DMS53 treated with DMSO at 0.1 percent for 48 hours (cell line): Measurements from ENCODE around the gene JUND.

Experiments used
- DNase-seq: peaks from one replicate; lab custom pipeline; 2025; ENCODE audit not compliant: unreplicated experiment; lab: John Stamatoyannopoulos, UW

JUND gene

DNA sequence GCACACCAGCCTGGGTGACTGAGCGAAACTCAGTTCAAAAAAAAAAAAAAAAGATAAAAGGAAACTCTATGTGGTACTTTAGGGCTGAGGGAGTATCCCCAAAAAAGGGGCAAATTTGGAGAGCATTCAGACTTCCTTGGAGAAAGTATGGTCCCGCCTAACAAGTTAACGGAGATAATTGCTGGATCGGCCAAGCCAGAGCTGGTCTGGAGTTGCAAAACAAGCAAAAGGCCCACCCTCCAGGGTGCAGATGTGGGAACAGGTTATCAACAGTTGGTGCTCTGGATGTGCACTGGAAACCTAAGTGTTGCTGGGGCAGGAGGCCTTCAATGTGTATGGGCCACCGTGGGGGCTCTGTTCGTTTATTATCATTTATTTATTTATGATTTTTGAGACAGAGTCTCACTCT lies 10.0 kb downstream of the JUND start:
- DNase-seq = no peak

DNA sequence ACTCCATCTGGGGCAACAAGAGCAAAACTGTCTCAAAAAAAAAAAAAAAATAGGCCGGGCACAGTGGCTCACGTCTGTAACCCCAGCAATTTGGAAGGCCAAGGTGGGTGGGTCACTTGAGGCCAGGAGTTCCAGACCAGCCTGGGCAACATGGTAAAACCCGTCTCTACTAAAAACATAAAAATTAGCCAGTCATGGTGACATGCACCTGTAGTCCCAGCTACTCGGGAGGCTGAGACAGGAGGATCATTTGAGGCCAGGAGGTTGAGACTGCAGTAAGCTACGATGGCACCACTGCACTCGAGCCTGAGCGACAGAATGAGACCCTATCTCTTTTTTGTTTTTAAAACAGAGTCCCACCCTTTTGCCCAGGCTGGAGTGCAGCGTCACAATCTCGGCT lies 11.1 kb downstream of the JUND start:
- no peak for DNase-seq

DNA sequence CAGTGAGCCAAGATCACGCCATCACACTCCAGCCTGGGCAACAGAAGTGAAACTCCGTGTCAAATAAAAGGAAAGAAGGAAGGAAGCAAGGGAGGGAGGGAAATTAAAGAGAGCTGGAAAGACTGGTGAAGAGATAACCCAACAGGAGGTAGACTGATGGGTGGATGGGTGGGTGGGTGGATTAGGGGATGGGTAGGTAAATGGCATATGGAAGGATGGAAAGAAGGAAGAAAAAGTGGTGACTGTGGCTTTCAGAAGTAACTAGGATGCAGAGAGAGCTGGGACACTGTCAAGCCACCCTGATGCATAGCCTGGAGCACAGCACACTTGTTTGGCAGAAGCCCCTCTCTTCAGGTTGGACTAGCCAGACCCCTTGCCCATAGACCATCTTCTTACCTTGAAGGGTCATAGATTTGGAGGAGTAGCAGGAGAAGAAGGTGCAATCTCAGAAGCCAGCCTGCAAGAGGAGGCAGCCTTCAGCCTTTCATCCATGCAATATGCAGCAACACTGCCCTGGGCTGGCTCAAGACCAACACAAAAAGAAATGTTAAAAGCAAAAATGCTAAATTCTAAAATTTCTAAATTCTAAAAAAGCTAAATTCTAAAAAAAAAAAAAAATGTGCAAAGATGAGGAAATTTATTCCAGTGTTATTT lies 12.2 kb downstream of the JUND start:
- no peak for DNase-seq

DNA sequence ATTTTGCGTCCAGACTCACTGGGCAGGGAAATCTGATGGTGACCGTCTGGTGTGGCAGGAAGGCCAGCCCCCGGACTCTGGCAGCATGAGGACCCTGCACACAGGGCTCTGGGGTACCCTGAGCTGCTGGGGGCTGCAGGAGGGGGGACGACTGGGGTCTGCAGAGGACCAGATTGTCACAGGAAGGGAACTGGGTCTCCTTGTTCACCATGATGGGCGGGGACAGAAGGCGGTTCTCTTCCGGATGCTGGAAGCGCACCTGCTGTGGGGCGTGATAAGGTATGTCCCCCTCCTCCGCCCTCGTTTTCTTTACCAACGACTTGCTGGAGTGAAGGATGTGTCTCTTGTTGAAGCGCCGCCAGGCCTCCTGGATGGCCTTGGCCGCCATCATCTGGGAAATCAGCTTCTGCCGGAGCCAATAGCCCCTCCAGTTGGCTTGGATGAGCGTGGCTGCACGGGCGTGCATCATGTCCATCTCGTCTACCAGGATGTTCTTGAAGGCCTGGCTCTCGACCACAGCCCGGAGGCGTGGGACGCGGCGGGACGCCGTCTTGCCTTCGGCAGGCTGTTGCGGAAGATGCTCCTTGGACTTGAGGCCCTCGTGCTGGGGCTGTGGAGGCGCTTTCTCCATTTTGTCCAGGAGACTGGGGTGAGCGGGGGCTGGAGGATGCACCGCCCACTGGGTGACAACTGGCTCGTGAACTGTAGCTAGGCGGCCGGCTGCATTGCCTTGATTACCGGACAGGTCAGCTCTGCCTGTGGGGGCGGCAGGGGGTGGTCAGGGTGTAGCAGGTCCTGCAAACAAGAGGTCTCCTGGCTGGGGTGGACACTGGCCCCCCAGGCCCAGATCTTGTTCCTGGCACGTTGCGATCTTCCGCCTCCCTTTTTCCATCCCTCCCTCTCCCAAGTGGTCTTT lies 14.4 kb downstream of the JUND start:
- no peak for DNase-seq

DNA sequence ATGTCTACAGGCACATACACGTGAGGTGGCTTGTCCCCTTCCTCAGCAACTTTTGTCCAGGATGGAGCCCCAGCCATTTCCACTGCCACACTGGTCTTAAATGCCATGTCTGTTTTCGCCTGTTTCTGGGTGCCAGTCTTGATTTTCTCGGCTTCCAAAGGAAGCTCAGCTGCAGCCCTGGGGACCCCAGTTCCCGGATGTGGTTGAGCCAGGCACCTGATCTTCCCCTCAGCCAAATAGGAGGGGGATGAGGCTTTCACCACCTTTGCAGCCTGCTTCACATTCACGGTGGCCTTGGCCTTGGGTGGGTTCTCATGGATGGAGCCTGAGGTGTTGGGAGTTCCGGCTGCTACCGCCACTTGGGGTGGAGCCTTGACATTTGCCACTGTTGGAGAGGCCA lies 15.8 kb downstream of the JUND start:
- no peak for DNase-seq

DNA sequence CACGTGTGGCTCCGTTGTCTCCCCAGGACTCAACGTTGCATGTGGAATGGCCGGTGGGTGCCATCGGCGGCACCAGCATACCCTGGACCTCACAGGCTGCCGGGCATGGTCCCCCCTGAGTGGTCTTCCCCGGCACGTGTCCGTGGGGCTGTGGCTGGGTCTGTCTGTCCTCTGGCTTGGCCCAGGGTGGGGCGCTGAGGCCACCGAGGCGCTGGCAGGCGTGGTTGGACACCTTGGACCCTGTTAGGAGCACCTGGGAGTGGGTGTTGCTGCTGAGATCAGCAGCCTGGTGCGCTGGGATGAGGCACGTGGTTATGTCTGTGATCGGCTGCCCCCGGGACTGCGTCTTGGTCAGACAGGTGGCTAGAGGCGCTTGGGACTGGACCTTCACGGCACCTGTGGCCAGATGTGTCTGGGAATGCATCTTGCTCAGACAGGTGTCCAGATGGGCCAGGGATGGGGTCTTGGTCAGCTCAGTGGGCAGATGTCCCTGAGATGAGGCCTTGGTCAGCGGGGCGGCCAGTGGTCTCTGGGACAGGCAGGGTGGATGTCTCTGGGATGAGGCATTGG lies 16.4 kb downstream of the JUND start:
- DNase-seq = no peak

DNA sequence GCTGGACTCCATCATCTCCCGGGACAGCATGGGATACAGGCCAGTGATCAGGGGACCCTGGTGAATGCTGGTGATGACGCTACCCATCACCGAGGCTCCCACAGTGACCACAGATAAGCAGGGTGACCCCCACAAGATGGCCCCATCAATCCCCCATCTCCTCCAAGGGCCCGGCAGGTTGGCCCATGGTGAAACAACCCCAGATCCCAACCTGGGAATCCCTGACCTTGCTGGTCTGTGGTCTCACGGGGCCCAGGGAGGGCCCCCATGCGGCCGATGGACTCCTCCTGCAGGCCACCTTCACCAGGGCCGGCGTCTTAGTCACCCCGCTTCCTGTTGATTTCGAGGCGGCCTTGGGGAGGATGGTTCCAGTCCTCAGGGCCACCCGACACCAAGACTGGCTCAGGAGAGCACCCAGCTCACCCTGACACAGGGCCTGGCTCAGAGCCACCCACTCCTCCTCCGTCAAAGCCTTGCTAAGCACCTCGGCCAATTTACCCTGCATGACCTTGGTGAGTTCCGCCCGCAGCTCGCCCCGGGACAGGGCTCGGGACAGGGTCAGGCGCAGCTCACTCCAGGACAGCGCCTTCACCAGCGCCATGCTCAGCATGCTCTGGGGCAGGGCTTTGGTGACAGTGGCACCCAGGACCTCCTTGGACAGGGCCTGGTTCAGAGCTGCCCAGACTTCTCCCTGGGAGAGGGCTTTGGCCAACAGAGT lies 17.1 kb downstream of the JUND start:
- DNase-seq = no peak

DNA sequence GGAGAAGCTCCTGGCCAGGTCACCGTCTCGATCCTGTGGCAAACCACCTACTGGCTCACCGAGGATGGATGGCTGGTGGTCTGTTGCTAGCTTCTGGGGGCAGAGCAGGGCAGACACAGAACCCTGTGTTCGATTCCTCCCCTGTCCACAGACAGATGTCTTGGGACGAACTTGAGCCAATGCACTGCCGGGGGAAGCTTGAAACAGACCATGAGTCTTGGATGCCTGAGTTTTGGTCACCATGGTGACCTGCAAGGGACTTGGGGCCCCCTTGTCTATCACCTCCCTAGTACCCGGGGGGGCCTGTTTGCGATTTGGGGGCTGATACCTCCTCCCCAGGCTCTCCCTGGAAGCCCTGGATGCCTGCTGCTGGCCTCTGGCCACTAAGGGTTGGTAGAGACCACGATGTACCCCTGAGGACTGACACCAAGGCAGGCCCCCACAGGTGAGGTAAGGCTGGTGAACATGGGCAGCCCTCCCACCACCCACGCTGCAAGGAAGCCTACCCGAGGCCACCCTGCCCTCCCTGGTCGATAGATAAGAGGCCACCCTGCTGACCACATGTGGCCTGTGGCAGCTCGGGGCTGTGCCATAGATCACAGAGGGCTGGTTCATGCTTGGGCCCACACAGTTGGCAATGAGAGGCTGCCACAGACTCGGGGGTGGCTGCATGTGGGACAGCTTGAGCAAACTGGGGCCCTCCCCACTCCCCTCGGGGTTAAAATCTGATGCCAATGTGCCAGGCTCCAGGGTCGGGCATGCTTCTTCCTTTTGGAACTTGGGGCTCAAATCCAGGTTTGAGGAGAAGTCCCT lies 17.9 kb downstream of the JUND start:
- DNase-seq = no peak

DNA sequence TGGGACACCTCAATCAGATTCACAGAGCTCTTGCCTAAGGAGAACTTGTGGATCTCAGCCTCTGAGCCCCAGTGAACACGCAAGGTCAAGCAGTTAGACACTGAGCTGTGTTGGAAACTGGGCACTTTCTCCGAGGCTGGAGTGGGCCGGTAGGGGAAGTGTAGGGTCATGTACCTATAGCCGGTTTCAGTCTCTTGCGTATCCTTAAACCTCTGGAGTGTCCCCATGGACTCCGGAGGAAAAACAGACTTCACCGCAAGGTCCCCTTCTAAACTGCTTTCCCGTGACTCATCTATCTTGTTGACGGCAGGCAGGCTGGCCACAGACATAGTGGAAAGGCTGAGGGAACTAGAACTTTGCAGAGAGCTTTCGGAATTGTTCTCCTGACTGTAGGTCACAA lies 18.5 kb downstream of the JUND start:
- DNase-seq = no peak

DNA sequence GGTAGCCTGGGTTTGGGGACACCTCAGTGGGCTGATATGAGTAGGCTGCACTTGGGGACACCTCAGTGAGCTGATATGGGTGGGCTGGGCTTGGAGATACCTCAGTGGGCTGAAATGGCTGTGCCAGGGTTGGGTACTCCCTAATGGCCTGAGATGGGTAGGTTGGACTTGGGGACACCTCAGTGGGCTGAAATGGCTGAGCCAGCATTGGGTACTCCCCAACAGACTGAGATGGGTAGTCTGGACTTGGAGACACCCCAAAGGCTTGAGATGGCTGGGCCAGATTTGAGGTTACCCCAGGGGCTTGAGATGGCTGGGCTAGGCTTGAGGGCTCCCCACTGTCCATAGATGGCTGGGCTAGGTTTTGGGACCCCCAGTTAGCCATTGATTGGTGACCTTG lies 19.3 kb downstream of the JUND start:
- DNase-seq = no peak

DNA sequence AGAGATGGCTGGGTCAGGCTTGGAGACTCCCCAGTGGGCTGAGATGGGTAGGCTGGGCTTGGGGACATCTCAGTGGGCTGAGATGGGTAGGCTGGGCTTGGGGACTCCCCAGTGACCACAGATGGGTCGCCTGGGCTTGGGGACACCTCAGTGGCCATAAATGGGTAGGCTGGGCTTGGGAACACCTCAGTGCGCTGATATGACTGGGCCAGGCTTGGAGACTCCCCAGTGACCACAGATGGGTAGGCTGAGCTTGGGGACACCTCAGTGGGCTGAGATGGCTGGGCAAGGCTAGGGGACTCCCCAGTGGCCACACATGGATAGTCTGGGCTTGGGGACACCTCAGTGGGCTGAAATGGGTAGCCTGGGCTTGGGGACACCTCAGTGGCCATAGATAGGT lies 19.9 kb downstream of the JUND start:
- DNase-seq = no peak

DNA sequence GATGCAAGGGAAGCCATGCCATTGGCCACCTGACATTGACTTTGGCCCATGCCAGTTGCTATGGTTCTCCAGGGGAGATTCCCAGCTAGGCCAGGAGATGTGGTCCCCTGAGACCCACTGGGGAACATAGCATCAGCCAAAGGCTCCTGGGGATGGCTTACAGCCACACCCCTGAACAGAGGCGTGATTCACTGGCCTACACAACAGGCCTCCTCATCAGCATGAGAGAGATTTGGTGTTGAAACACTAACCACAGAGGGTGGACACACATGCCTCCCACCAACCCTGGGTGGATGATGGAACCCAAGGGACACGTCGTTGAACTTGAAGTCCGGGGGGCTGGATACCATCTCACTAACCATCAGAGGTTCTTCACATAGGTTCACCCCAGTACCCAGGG lies 21.5 kb downstream of the JUND start:
- DNase-seq = no peak

DNA sequence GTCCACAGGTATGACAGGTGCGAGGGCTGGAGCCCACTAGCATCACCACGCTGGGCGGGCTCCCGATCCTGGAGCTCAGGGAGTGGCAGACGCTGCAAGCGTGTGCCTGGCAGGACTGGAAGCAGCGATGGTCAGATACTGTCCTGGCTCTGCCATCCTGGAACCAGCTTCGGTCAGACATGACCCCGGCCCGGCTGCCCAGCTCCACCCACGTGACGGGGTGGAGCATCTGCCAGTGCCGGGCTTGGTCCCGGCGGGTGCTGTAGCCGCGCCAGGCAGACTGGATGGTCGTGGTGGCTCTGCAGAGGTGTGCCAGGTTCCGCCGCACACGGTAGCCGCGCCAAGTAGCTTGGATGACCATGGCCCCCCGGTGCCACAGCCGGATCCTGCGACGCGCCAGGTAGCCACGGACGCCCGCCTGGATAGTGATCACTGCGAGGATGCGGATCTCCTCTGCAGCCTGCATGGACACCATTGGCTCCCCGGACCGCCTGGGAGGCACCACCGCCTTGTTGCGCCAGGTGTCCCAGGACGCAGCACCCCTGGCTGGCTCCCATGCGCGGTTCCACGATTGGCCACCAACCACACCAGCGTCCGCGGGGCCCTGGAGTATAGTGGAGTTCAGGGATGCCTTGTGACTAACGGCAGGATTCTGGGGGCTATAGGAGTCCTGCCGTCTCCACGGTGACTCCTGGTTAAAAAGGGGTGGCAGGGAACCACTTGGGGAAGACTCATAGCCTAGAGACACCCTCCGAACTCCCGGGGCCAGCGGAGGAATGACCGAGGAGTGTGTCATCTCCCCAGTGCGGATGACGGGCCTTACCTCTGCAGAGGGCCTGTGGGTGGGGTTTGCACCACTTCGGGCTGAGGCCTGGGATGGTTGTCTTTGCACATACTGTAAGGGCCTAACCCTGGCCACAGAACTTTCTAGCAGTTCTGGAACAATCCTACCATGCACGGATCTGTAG lies 23.6 kb downstream of the JUND start:
- DNase-seq = no peak

DNA sequence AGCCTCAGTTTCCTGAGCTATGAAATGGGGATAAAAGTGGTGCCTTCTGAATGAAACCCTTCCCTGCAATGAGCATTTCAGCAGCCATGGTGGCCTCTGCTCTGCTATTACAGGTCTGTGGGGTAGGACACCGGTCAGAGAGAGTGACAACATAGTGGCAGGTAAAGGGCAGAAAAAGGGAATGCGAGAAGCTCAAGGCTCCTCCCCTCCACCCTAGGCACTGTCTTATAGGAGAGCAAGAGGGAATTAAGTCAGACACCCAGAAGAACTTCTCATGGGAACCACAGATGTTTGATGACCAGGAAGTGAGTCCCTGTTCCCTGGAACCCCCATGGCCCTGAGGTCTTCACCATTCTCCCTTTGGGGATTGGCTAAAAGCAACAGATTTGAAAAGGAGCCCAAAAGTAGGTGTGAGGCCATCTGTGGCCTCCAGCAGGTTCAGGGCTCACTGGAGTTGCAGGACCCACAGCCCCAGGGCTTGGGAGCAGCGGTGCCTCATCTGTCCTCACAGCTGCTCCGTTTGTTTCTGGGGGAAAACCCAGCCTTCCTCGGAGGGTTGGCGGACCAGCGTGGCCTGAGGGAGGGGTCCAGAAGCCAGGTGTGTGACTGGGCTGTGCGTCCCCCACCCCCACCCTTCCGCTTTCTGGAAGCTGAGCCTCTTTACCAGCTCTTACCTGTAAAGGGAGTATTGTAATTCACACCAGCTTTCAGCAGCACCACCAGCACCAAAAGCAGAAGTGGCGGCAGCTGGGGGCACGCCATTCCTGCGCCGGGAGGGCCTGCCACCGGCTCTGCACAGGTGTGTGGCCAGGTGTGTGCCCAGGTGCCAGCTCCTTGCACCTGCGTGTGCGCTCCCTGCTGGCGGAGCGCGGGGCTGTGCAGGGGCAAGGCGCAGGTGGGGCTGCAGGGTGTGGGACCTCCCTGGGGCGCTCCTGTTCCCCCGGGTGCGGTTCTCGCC lies 26.6 kb downstream of the JUND start:
- peak; percentile 29 for DNase-seq

DNA sequence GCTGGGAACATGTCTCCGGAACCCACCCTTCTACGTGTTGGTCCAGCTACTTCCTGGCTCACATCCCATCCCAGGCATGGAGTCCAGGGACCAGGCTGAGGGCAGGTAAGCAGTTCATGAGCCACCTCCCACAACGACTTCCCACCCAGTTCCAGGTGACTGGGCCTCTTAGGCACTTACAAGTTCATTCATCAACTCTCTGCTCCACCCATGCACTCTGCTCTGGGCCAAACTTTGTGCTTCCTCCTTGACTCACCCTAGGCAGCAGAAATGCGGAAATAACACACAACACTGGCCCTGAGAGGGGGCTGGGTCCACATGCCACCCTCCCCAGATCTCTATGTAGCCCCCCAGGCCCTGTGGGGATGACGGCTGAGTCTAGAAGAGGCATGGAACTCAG lies 27.7 kb downstream of the JUND start:
- DNase-seq = no peak

DNA sequence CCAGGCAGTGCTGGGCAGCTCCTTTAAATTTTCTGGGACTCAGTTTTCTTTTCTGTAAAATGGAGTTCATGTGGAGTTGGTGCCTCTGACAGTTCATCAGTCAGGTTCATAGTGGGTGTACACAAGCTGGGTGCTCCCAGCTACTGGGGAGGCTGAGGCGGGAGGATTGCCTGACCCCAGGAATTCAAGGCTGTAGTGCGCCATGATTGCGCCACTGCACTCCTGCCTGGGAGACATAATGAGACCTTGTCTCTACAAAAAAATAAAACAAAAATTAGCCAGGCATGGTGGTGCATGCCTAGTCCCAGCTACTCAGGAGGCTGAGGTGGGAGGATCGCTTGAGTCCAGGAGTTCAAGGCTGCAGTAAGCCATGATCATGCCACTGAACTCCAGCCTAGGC lies 28.3 kb downstream of the JUND start:
- no peak for DNase-seq

DNA sequence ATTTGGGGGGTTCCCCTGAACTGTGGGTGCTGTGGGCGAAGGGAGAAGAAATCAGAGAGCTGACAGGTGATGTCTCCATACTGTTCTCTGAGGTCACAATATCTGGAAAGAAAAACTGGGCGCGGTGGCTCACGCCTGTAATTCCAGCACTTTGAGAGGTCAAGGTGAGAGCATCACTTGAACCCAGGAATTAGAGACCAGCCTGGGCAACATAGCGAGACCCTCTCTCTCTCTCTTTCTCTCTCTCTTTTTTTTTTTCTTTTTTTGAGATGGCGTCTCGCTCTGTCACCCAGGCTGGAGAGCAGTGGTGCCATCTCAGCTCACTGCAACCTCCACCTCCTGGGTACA lies 29.1 kb downstream of the JUND start:
- no peak for DNase-seq

DNA sequence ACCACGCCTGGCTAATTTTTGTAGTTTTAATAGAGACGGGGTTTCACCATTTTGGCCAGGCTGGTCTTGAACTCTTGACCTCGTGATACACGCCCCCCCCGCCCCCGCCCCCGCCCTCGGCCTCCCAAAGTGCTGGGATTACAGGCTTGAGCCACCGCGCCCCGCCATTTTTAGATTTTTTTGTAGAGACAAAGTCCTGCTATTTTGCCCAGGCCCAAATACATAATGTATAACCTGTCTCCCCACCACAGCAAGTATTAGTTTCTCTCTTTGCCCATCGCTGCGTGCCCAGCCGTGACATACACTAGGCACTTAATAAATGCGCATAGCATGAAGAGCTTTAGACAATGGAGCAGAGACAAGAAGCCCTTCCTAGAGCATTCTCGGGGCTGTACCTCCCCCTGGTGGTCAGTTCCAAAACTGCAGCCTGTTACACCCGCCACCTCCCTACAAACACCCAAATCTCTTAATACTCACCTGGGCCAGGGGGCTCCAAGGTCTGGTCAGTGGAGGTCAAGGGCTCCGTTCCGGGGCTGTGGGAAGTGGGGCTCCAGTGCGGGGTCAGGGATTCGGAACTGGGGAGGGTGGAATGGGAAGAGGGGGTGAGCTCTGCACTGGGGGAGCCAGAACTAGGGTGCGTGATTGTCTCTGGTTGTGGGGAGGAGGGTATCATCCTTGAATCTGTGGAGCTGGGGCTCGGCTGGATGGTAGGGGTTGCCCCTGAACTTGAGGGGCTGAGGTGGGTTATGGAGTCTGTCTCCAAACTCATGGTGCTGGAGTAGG lies 29.6 kb downstream of the JUND start:
- DNase-seq = peak; percentile 17
